ENCODE data around the gene ZNF148. TPM values are rescaled to one million over a fixed set of nuclear protein-coding genes. Genes with fewer than 3 reads are reported as not detected.

ZNF148 gene
- total and polyA plus RNA-seq, 2 of the 4 experiments (the other 2 are of a cell fraction): 9.4 to 65.2 TPM

DNA sequence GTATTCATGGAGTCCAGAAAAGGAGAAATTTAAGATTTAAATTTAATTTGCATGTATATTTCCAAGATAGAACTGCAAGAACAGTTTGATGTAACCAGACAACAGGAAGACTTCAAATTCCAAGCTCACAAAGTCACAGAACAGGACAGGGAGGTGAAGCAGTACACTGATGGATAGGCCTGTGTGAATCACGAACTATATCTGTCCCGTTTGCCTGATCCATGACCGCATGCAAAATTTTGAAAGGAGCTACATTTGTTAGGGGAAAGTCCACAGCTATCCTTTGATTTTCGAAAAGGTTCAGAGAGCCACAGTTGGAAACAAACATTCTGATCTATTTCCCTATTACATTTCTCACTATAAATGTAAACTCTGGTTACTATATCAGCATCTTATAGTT is 83.1 kb downstream of the ZNF148 start:
- Histone ChIP-seq H2BK20ac (ENCODE audit: low read depth, low read length) (no peak overlapping the region), H2AK5ac (ENCODE audit: low read depth, low read length) (no peak overlapping the region), H3K4me3 (ENCODE audit: insufficient read depth, low read depth, low read length) (no peak overlapping the region), H2AK9ac (replicated peaks; ENCODE audit: low read depth, low read length, poor library complexity) (no peak overlapping the region), H3K56ac (ENCODE audit: extremely low read depth, insufficient read depth, low read length) (no peak overlapping the region), H3K9me3 (ENCODE audit: control insufficient read depth, insufficient read depth, low read length) (no peaks in the 10 kb centered on the region), H3K36me3 (ENCODE audit: control insufficient read depth, insufficient read depth, low read length) (peaks cover 5% of the 10 kb centered on the region), H2BK5ac (ENCODE audit: low read depth, low read length, poor library complexity, severe bottlenecking) (no peak overlapping the region), H3K27ac (ENCODE audit: insufficient read depth, low read length) (no peak overlapping the region), H4K5ac (ENCODE audit: low read depth, low read length) (no peak overlapping the region), H2BK15ac (ENCODE audit: low read depth, low read length) (no peak overlapping the region), H3K79me1 (ENCODE audit: low read depth in 1 of 2, low read length in 2 of 2) (peaks cover 24 to 65% of the 10 kb centered on the region in 2 experiments), H3K9me1 (ENCODE audit: insufficient read depth, low read length) (no peaks in the 10 kb centered on the region), H3K18ac (ENCODE audit: low read depth, low read length) (no peak overlapping the region), H4K20me1 (ENCODE audit: insufficient read depth, low read length) (peaks cover 18% of the 10 kb centered on the region; the same call in 1 of the 2 replicates), H2BK120ac (ENCODE audit: low read depth, low read length) (no peak overlapping the region), H4K8ac (ENCODE audit: low read depth in 2 of 2, low read length in 2 of 2) (no peak overlapping the region), H3K14ac (replicated peaks; ENCODE audit: low read depth, low read length) (no peak overlapping the region), H4K91ac (ENCODE audit: insufficient read depth, low read depth, low read length) (no peak overlapping the region), H2AFZ (replicated peaks; ENCODE audit: low read length, poor library complexity) (no peak overlapping the region), H3K4me1 (ENCODE audit: control insufficient read depth, insufficient read depth, low read length) (no peaks in the 10 kb centered on the region), H3K9ac (ENCODE audit: low read depth, low read length) (no peak overlapping the region), H3K23ac (ENCODE audit: low read depth, low read length) (no peak overlapping the region), H3K27me3 (ENCODE audit: control insufficient read depth, insufficient read depth, low read length) (no peaks in the 10 kb centered on the region), H3K4me2 (ENCODE audit: low read depth, low read length) (no peak overlapping the region), H3K4ac (ENCODE audit: low read depth, low read length) (no peak overlapping the region)
- dilution Hi-C loops (cut with HindIII; ENCODE audit: low sequenced_read_pairs, unreplicated experiment): no loop called here
- ChIA-PET CTCF (interaction anchor here (0.6 kb wide), 1 partner anchor 9 kb away, joined by 3 read pairs; no protein-coding TSS in a partner anchor), POLR2A (ENCODE audit: unreplicated experiment) (no interaction called here)
- TF ChIP-seq, protein P1, sequence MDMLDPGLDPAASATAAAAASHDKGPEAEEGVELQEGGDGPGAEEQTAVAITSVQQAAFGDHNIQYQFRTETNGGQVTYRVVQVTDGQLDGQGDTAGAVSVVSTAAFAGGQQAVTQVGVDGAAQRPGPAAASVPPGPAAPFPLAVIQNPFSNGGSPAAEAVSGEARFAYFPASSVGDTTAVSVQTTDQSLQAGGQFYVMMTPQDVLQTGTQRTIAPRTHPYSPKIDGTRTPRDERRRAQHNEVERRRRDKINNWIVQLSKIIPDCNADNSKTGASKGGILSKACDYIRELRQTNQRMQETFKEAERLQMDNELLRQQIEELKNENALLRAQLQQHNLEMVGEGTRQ (IDR thresholded peaks at IDR 0.05; ENCODE audit: low read depth, low read length): no peak
- TF ChIP-seq MAFK (IDR thresholded peaks at IDR 0.05; ENCODE audit: low read depth, low read length): no peak
- TF ChIP-seq RCOR1 (IDR thresholded peaks at IDR 0.05; ENCODE audit: insufficient replicate concordance, low read length): no peak
- no peak for TF ChIP-seq RFX5 (IDR thresholded peaks at IDR 0.05; ENCODE audit: low read depth, low read length)
- TF ChIP-seq MAZ (IDR thresholded peaks at IDR 0.05; ENCODE audit: borderline replicate concordance, low read depth, low read length): no peak
- TF ChIP-seq POLR2A (IDR thresholded peaks at IDR 0.05; ENCODE audit: low read depth, low read length): no peak
- no peak for TF ChIP-seq BHLHE40 (IDR thresholded peaks at IDR 0.05; ENCODE audit: low read depth, low read length)
- no peak for TF ChIP-seq CEBPB (IDR thresholded peaks at IDR 0.05; ENCODE audit: low read depth, low read length)
- no peak for TF ChIP-seq MXI1 (IDR thresholded peaks at IDR 0.05; ENCODE audit: borderline replicate concordance, low read depth, low read length)
- TF ChIP-seq, protein P2, sequence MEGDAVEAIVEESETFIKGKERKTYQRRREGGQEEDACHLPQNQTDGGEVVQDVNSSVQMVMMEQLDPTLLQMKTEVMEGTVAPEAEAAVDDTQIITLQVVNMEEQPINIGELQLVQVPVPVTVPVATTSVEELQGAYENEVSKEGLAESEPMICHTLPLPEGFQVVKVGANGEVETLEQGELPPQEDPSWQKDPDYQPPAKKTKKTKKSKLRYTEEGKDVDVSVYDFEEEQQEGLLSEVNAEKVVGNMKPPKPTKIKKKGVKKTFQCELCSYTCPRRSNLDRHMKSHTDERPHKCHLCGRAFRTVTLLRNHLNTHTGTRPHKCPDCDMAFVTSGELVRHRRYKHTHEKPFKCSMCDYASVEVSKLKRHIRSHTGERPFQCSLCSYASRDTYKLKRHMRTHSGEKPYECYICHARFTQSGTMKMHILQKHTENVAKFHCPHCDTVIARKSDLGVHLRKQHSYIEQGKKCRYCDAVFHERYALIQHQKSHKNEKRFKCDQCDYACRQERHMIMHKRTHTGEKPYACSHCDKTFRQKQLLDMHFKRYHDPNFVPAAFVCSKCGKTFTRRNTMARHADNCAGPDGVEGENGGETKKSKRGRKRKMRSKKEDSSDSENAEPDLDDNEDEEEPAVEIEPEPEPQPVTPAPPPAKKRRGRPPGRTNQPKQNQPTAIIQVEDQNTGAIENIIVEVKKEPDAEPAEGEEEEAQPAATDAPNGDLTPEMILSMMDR (conservative IDR thresholded peaks at IDR 0.05; ENCODE audit: low read depth, low read length): no peak
- TF ChIP-seq NFE2L2 (IDR thresholded peaks at IDR 0.05; ENCODE audit: low read depth, low read length): no peak
- TF ChIP-seq, protein P3, sequence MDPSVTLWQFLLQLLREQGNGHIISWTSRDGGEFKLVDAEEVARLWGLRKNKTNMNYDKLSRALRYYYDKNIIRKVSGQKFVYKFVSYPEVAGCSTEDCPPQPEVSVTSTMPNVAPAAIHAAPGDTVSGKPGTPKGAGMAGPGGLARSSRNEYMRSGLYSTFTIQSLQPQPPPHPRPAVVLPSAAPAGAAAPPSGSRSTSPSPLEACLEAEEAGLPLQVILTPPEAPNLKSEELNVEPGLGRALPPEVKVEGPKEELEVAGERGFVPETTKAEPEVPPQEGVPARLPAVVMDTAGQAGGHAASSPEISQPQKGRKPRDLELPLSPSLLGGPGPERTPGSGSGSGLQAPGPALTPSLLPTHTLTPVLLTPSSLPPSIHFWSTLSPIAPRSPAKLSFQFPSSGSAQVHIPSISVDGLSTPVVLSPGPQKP (IDR thresholded peaks at IDR 0.05; ENCODE audit: borderline replicate concordance, low read depth, low read length): no peak
- no peak for TF ChIP-seq SMC3 (IDR thresholded peaks at IDR 0.05; ENCODE audit: low read depth, low read length)
- ATAC-seq (ENCODE audit: low read depth) (no peak), DNase-seq (no peak)
- no TSS peak for BruUV-seq (replicated peaks)
- in situ Hi-C loops (cut with MboI; ENCODE audit: low sequenced_read_pairs): no loop called here
- intact Hi-C loops (cut with micrococcal nuclease): no loop called here
- no CpG with 5 or more reads among the region's 4 CpGs for WGBS, 2 experiments (ENCODE audit: extremely low coverage in 2 of 2, insufficient read length in 1 of 2)

All from IMR-90 (cell line).